Heart left ventricle (tissue), 16 donors: ENCODE results near the gene FAN1. TPM values are rescaled to one million over a fixed set of nuclear protein-coding genes. Genes with fewer than 3 reads are reported as not detected.

Experiments used
- ATAC-seq, 4 donors: fragments of 200-7000 bp; cut with Tn5 transposase; one replicate each; pipeline ENCODE4 v1.9.1; 2020 to 2022; ENCODE audit warnings: moderate library complexity in 4 of 4, mild to moderate bottlenecking in 3 of 4, moderate number of reproducible peaks in 1 of 4
- DNase-seq, 5 donors: peaks; one replicate each; pipeline ENCODE4 v3.0.0-alpha.2; 2020
- H3K27ac ChIP-seq, 12 donors: fragments of 200-600 bp; sonication (generic) in 4 of 12; one replicate each; pipeline versions ENCODE4 v1.5.0 to v1.8.0; 2016 to 2022; ENCODE audit warnings: mild to moderate bottlenecking in 2 of 12
- H3K27me3 ChIP-seq, 9 donors: fragments of 200-600 bp; sonication (generic) in 2 of 9; one replicate each; pipeline versions ENCODE4 v1.5.1 to v1.8.0; 2016 to 2022; ENCODE audit warnings: mild to moderate bottlenecking in 3 of 9
- H3K36me3 ChIP-seq, 9 donors: fragments of 200-600 bp; sonication (generic) in 2 of 9; one replicate each; pipeline versions ENCODE4 v1.5.0 to v1.8.0; 2018 to 2022; ENCODE audit warnings: mild to moderate bottlenecking in 2 of 9
- H3K4me1 ChIP-seq, 12 donors: fragments of 200-600 bp; sonication (generic) in 4 of 12; one replicate each; pipeline versions ENCODE4 v1.5.0 to v1.8.0; 2016 to 2022; ENCODE audit warnings: mild to moderate bottlenecking in 3 of 12
- H3K4me3 ChIP-seq, 12 donors: fragments of 200-600 bp; sonication (generic) in 4 of 12; one replicate each; pipeline versions ENCODE4 v1.5.0 to v1.8.0; 2017 to 2022; ENCODE audit warnings: mild to moderate bottlenecking in 9 of 12, moderate library complexity in 4 of 12
- H3K9me3 ChIP-seq, 12 donors: fragments of 200-600 bp; sonication (generic) in 4 of 12; one replicate each; pipeline versions ENCODE4 v1.5.0 to v1.8.0; 2016 to 2022; ENCODE audit warnings: mild to moderate bottlenecking in 1 of 12
- POLR2A ChIP-seq, 2 donors: fragments of 450-650 bp; IDR thresholded peaks; one replicate each; pipeline ENCODE4 v1.6.1; 2017; ENCODE audit warnings: antibody characterized with exemption in 2 of 2, mild to moderate bottlenecking in 2 of 2, moderate library complexity in 2 of 2
- WGBS, 4 donors: extraction: QIAGEN DNeasy Blood & Tissue Kit in 2 of 4; methylation state at CpG; one replicate each; pipeline versions ENCODE4 v1.1.5 to v1.1.7; 2013 to 2018; 5-methylcytosine and 5-hydroxymethylcytosine counted together
- intact Hi-C, 10 donors: fragments of 100-400 bp; cut with DNase I; formaldehyde crosslinking; loops; one replicate each; pipeline versions ENCODE4 v1.11.1 to v1.14.2; 2022
- polyA plus RNA-seq, 2 donors: library from polyadenylated mRNA; stranded (reverse); fragments of 200-250 nt; gene quantifications; one replicate each; pipeline ENCODE4 v1.2.3, GENCODE V29; 2013
- total RNA-seq, 9 donors: library from RNA; depleted of rRNA in 2 of 9; stranded (reverse); fragments of >200 nt in 2 of 9; fragmentation: NEBNext Ultra II Directional in 3 of 9; extraction: Animal tissue kit (Norgen Biotek cat#: 25700) in 3 of 9; gene quantifications; one replicate each; pipeline versions ENCODE4 v1.1.0 to v1.2.4, GENCODE V29; 2016 to 2023
- TF ChIP-seq, protein P1 (sequence below), 12 donors: fragments of 200-600 bp; sonication (generic) in 4 of 12; IDR thresholded peaks; one replicate each; pipeline versions ENCODE4 v1.5.0 to v1.8.0; 2018 to 2022; ENCODE audit warnings: antibody characterized with exemption in 12 of 12, mild to moderate bottlenecking in 5 of 12
- donor health status: ischemic (EF 13 %, LVEDD 7.1; RV severe dilation, severe dysfunction).
- donor health status: healthy with polysubstance abuse.
- donor health status: DM: no; HTN: yes; CAD: no.
- donor health status: DM: no; HTN: no; CAD: no.
- donor health status: ischemic (EF 25% LVEDD 6.9; RV normal size, moderate dysfunction).
- donor health status: ischemic (EF 25% LVEDD 5.7; RV mildly dilated, moderate dysfunction).
- donor health status: healthy.
- donor health status: DM: yes; HTN: yes; CAD: no.
- donor health status: ischemic (EF 35%, LVEDD 5.7; RV mildly dilated, moderate dysfunction).
- donor health status: nonischemic (EF 11% LVEDD 7.7; RV severe dilation, severe dysfunction).
- donor health status: DM: yes; HTN: yes; CAD: no.
- donor health status: PGD.
- donor health status: ischemic (EF 29% LVEDD 5.4; RV normal size, mild dysfunction).
- donor health status: nonischemic (EF 23%, LVEDD 6.1; RV moderate dilation, normal function).

The FAN1 gene
- total and polyA plus RNA-seq, 11 donors, result 7.3 to 21.4 (median 17.5) TPM

DNA sequence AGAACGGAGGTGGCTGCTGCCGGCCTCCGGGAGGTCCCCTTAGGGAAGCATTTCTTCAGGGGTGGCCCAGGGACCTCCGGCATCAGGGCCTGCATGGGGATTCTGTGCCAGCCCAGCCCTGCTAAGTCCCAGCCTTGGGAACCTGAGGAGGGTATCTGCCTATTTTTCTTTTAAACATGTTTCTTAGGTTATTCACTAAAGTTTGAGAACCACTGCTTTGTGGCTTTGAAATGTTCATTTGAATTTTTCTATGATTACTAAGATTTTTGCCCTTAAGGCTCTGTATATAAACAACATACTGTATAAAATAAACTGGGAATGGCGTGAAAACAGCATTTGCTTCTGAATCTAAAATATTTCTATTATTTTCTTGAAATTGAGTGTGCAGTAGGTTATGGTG, 24.4 kb downstream of the FAN1 start:
- intact Hi-C loops, result loop anchor here in 1 of 10 donors (10.0 kb wide), 1 partner anchor 57 kb away; no protein-coding TSS in a partner anchor

GRCh38 chr15:30929064-30929669, 25.5 kb downstream of the FAN1 start:
- TF ChIP-seq, protein P1, sequence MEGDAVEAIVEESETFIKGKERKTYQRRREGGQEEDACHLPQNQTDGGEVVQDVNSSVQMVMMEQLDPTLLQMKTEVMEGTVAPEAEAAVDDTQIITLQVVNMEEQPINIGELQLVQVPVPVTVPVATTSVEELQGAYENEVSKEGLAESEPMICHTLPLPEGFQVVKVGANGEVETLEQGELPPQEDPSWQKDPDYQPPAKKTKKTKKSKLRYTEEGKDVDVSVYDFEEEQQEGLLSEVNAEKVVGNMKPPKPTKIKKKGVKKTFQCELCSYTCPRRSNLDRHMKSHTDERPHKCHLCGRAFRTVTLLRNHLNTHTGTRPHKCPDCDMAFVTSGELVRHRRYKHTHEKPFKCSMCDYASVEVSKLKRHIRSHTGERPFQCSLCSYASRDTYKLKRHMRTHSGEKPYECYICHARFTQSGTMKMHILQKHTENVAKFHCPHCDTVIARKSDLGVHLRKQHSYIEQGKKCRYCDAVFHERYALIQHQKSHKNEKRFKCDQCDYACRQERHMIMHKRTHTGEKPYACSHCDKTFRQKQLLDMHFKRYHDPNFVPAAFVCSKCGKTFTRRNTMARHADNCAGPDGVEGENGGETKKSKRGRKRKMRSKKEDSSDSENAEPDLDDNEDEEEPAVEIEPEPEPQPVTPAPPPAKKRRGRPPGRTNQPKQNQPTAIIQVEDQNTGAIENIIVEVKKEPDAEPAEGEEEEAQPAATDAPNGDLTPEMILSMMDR (IDR thresholded peaks at IDR 0.05), result no peak
- TF ChIP-seq POLR2A (IDR thresholded peaks at IDR 0.05), result no peak
- Histone ChIP-seq H3K4me3 (no peak overlapping the region), H3K4me1 (peaks cover 0 to 4% (median 0%) of the 10 kb centered on the region in 12 donors), H3K27me3 (no peaks in the 10 kb centered on the region), H3K36me3 (peaks cover 0 to 90% (median 66%) of the 10 kb centered on the region in 9 donors), H3K9me3 (no peaks in the 10 kb centered on the region), H3K27ac (no peak overlapping the region)
- no peak for DNase-seq
- intact Hi-C loops, result loop anchor here in 1 of 10 donors (10.0 kb wide), 1 partner anchor 56 kb away; no protein-coding TSS in a partner anchor
- 79 to 85% (median 79%) methylated on average over 10 of the region's 10 CpGs for WGBS, 4 donors
- no peak for ATAC-seq

More for the DNA sequence above, 24.4 kb downstream of the FAN1 start:
- ATAC-seq (no peak), DNase-seq (no peak)
- Histone ChIP-seq H3K36me3 (peaks cover 0 to 90% (median 77%) of the 10 kb centered on the region in 9 donors), H3K4me1 (peaks cover 0 to 15% (median 8%) of the 10 kb centered on the region in 12 donors), H3K27me3 (no peaks in the 10 kb centered on the region), H3K27ac (no peak overlapping the region), H3K9me3 (no peaks in the 10 kb centered on the region), H3K4me3 (no peak overlapping the region)
- WGBS, 4 donors, result 91 to 96% (median 96%) methylated on average over 5 of the region's 5 CpGs
- TF ChIP-seq POLR2A (IDR thresholded peaks at IDR 0.05), result no peak
- TF ChIP-seq, protein P1 (IDR thresholded peaks at IDR 0.05), result no peak

GRCh38 chr15:30929982-30930381, 26.3 kb downstream of the FAN1 start:
- H3K36me3 ChIP-seq, result peaks cover 0 to 90% (median 66%) of the 10 kb centered on the region in 9 donors

GRCh38 chr15:30930422-30930821, 26.7 kb downstream of the FAN1 start:
- Histone ChIP-seq H3K4me3 (no peak overlapping the region), H3K4me1 (no peaks in the 10 kb centered on the region), H3K36me3 (peaks cover 0 to 90% (median 66%) of the 10 kb centered on the region in 9 donors), H3K27me3 (no peaks in the 10 kb centered on the region), H3K27ac (no peak overlapping the region), H3K9me3 (no peaks in the 10 kb centered on the region)
- ATAC-seq (no peak), DNase-seq (no peak)
- intact Hi-C loops, result no loop called here
- TF ChIP-seq, protein P1 (IDR thresholded peaks at IDR 0.05), result no peak
- no peak for TF ChIP-seq POLR2A (IDR thresholded peaks at IDR 0.05)
- 95 to 99% (median 96%) methylated on average over 6 to 8 of the region's 8 CpGs for WGBS, 4 donors

More at GRCh38 chr15:30929982-30930381, 26.3 kb downstream of the FAN1 start:
- TF ChIP-seq, protein P1 (IDR thresholded peaks at IDR 0.05), result no peak
- no peak for TF ChIP-seq POLR2A (IDR thresholded peaks at IDR 0.05)
- no peak overlapping the region for H3K4me3 ChIP-seq
- H3K9me3 ChIP-seq, result no peaks in the 10 kb centered on the region
- intact Hi-C loops, result loop anchor here in 1 of 10 donors (10.0 kb wide), 1 partner anchor 55 kb away; no protein-coding TSS in a partner anchor
- no peaks in the 10 kb centered on the region for H3K4me1 ChIP-seq
- no peaks in the 10 kb centered on the region for H3K27me3 ChIP-seq
- WGBS, 4 donors, result 94 to 98% (median 96%) methylated on average over 4 of the region's 4 CpGs
- DNase-seq (no peak), ATAC-seq (no peak)
- no peak overlapping the region for H3K27ac ChIP-seq
